Measurements from ENCODE around the gene SNPH.

DNA sequence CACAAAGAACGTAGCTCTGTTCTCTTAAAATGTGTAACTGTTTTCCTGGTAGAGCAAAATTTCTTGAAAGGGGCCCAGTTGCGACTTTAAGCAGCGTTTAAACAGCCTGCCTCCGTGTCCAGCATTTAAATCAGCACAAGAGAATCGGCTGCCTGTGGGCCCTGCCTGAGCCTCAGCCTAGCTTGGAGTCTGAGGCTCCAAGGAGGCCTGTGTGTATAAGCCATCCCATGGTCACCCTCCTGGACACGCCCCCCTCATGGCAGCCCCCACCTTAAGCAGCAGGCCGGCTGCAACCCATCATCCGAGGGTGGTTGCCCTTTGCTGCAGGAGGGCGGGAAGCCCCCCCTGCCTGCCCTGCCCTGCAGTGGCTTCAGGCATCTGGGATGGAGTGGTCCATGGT, 44.0 kb downstream of the SNPH start:
- TF ChIP-seq, protein P1, sequence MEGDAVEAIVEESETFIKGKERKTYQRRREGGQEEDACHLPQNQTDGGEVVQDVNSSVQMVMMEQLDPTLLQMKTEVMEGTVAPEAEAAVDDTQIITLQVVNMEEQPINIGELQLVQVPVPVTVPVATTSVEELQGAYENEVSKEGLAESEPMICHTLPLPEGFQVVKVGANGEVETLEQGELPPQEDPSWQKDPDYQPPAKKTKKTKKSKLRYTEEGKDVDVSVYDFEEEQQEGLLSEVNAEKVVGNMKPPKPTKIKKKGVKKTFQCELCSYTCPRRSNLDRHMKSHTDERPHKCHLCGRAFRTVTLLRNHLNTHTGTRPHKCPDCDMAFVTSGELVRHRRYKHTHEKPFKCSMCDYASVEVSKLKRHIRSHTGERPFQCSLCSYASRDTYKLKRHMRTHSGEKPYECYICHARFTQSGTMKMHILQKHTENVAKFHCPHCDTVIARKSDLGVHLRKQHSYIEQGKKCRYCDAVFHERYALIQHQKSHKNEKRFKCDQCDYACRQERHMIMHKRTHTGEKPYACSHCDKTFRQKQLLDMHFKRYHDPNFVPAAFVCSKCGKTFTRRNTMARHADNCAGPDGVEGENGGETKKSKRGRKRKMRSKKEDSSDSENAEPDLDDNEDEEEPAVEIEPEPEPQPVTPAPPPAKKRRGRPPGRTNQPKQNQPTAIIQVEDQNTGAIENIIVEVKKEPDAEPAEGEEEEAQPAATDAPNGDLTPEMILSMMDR (IDR thresholded peaks at IDR 0.05), result no peak
- TF ChIP-seq POLR2AphosphoS5 (IDR thresholded peaks at IDR 0.05), result no peak
- TF ChIP-seq POLR2A (IDR thresholded peaks at IDR 0.05; ENCODE audit: low read depth), result no peak

All from esophagus muscularis mucosa (tissue), 3 donors.